Esophagus muscularis mucosa (tissue), 4 donors: ENCODE measurements around the gene IL1R2. TPM values are rescaled to one million over a fixed set of nuclear protein-coding genes. Genes with fewer than 3 reads are reported as not detected.
A peak's percentile ranks its signal among the peaks of the same experiment; 100 is the strongest.

Experiments
- DNase-seq: peaks from one replicate; pipeline ENCODE4 v3.0.0-alpha.2; 2017; ENCODE audit errors: extremely low spot score
- H3K27ac ChIP-seq, 4 donors: fragments of 200-600 bp; sonication (generic); replicated peaks in 1 of 4; 1 replicate in 3 of 4; 2 replicates in 1 of 4; pipeline ENCODE4 v1.5.1; 2016 to 2019; ENCODE audit warnings: mild to moderate bottlenecking in 1 of 4
- H3K27me3 ChIP-seq, 4 donors: fragments of 200-600 bp; sonication (generic); one replicate each; pipeline versions ENCODE4 v1.5.1 to v1.6.0; 2016 to 2019
- H3K36me3 ChIP-seq, 4 donors: fragments of 200-600 bp; sonication (generic); one replicate each; pipeline ENCODE4 v1.5.1; 2016 to 2019
- H3K4me1 ChIP-seq, 4 donors: fragments of 200-600 bp; sonication (generic); one replicate each; pipeline ENCODE4 v1.5.1; 2016 to 2019
- H3K4me3 ChIP-seq, 4 donors: fragments of 200-600 bp; sonication (generic); 1 replicate in 2 of 4; 2 replicates in 2 of 4; pipeline ENCODE4 v1.5.1; 2016 to 2019; ENCODE audit warnings: mild to moderate bottlenecking in 4 of 4, moderate library complexity in 1 of 4
- H3K9me3 ChIP-seq, 4 donors: fragments of 200-600 bp; sonication (generic); 1 replicate in 3 of 4; 2 replicates in 1 of 4; pipeline ENCODE4 v1.5.1; 2016 to 2019
- CTCF ChIP-seq, 3 experiments: fragments of 200-600 bp in 2 of 3; fragments of 450-650 bp in 1 of 3; sonication (generic) in 2 of 3; IDR thresholded peaks; one replicate each; pipeline ENCODE4 v1.5.1; 2017 to 2019; ENCODE audit warnings: antibody characterized with exemption in 3 of 3, mild to moderate bottlenecking in 2 of 3, moderate library complexity in 1 of 3
- EP300 ChIP-seq: sonication (generic); formaldehyde crosslinking; IDR thresholded peaks from one replicate; pipeline ENCODE4 v1.6.1; 2017; ENCODE audit warnings: antibody characterized with exemption
- POLR2A ChIP-seq: fragments of 450-650 bp; IDR thresholded peaks from one replicate; pipeline ENCODE4 v1.6.1; 2017; ENCODE audit warnings: antibody characterized with exemption, moderate library complexity, mild to moderate bottlenecking, low read depth
- POLR2AphosphoS5 ChIP-seq, 2 donors: sonication (generic); formaldehyde crosslinking; IDR thresholded peaks; one replicate each; pipeline ENCODE4 v1.6.1; 2017; ENCODE audit warnings: antibody characterized with exemption in 2 of 2
- WGBS: methylation state at CpG from one replicate; pipeline ENCODE4 v1.1.5; 2018; 5-methylcytosine and 5-hydroxymethylcytosine counted together
- intact Hi-C: fragments of 100-400 bp; cut with DNase I; formaldehyde crosslinking; loops from one replicate; pipeline ENCODE4 v1.15.1; 2023
- total RNA-seq, 4 donors: library from RNA; depleted of rRNA; stranded (reverse); fragments of >200 nt; gene quantifications; one replicate each; pipeline versions ENCODE4 v1.1.0 to v1.2.1, GENCODE V29; 2016

The IL1R2 gene
- total RNA-seq, 4 donors from 2014 or later = 2.5 to 56.2 (median 6.4) TPM

- Histone ChIP-seq H3K9me3 (no peaks in the 10 kb centered on the region), H3K36me3 (no peaks in the 10 kb centered on the region), H3K27me3 (no peaks in the 10 kb centered on the region), H3K4me1 (peaks cover 5 to 12% (median 8%) of the 10 kb centered on the region in 4 donors), H3K27ac (no peak overlapping the region), H3K4me3 (no peak overlapping the region)
- DNase-seq = no peak
- intact Hi-C loops = loop anchor here (10.0 kb wide), 1 partner anchor 349 kb away; the partner anchor contains the start of gene IL18R1
- no peak for TF ChIP-seq POLR2AphosphoS5 (IDR thresholded peaks at IDR 0.05)
- peak; percentile 39 to 63 (median 46) for TF ChIP-seq CTCF (IDR thresholded peaks at IDR 0.05)
- WGBS = 77% methylated on average over 15 of the region's 15 CpGs
These were observed 14.5 kb downstream of the IL1R2 start for GRCh38 chr2:102005989-102006885.

GRCh38 chr2:102006886-102007278 is 15.1 kb downstream of the IL1R2 start:
- H3K27ac ChIP-seq = no peak overlapping the region
- TF ChIP-seq CTCF (IDR thresholded peaks at IDR 0.05) (no peak), EP300 (no peak), POLR2A (no peak), POLR2AphosphoS5 (IDR thresholded peaks at IDR 0.05) (no peak)
- H3K27me3 ChIP-seq = no peaks in the 10 kb centered on the region
- intact Hi-C loops = loop anchor here (10.0 kb wide), 1 partner anchor 348 kb away; the partner anchor contains the start of gene IL18R1
- no peak overlapping the region for H3K4me3 ChIP-seq
- DNase-seq = no peak
- no peaks in the 10 kb centered on the region for H3K9me3 ChIP-seq
- 87% methylated on average over 8 of the region's 11 CpGs for WGBS
- peaks cover 5 to 12% (median 9%) of the 10 kb centered on the region in 4 donors for H3K4me1 ChIP-seq
- H3K36me3 ChIP-seq = no peaks in the 10 kb centered on the region

GRCh38 chr2:102008490-102008889 is 16.7 kb downstream of the IL1R2 start:
- Histone ChIP-seq H3K4me1 (peaks cover 5 to 12% (median 9%) of the 10 kb centered on the region in 4 donors), H3K9me3 (no peaks in the 10 kb centered on the region), H3K4me3 (no peak overlapping the region), H3K27ac (no peak overlapping the region), H3K36me3 (no peaks in the 10 kb centered on the region), H3K27me3 (no peaks in the 10 kb centered on the region)
- TF ChIP-seq CTCF (IDR thresholded peaks at IDR 0.05) = no peak
- no peak for TF ChIP-seq EP300
- TF ChIP-seq POLR2AphosphoS5 (IDR thresholded peaks at IDR 0.05) = no peak
- no peak for TF ChIP-seq POLR2A
- DNase-seq = no peak
- 90% methylated on average over 12 of the region's 12 CpGs for WGBS
- intact Hi-C loops = loop anchor here (10.0 kb wide), 1 partner anchor 346 kb away; the partner anchor contains the start of gene IL18R1

GRCh38 chr2:102009557-102009956 is 17.8 kb downstream of the IL1R2 start:
- Histone ChIP-seq H3K27me3 (no peaks in the 10 kb centered on the region), H3K9me3 (no peaks in the 10 kb centered on the region), H3K27ac (no peak overlapping the region), H3K4me3 (no peak overlapping the region), H3K4me1 (peaks cover 5 to 12% (median 5%) of the 10 kb centered on the region in 4 donors), H3K36me3 (no peaks in the 10 kb centered on the region)
- intact Hi-C loops = loop anchor here (10.0 kb wide), 1 partner anchor 345 kb away; the partner anchor contains the start of gene IL18R1
- 89% methylated on average over 8 of the region's 10 CpGs for WGBS
- TF ChIP-seq EP300 = no peak
- TF ChIP-seq POLR2AphosphoS5 (IDR thresholded peaks at IDR 0.05) = no peak
- TF ChIP-seq CTCF (IDR thresholded peaks at IDR 0.05) = no peak
- no peak for TF ChIP-seq POLR2A
- no peak for DNase-seq
